ENCODE results near the gene SOS1.

- TF ChIP-seq, protein P1, sequence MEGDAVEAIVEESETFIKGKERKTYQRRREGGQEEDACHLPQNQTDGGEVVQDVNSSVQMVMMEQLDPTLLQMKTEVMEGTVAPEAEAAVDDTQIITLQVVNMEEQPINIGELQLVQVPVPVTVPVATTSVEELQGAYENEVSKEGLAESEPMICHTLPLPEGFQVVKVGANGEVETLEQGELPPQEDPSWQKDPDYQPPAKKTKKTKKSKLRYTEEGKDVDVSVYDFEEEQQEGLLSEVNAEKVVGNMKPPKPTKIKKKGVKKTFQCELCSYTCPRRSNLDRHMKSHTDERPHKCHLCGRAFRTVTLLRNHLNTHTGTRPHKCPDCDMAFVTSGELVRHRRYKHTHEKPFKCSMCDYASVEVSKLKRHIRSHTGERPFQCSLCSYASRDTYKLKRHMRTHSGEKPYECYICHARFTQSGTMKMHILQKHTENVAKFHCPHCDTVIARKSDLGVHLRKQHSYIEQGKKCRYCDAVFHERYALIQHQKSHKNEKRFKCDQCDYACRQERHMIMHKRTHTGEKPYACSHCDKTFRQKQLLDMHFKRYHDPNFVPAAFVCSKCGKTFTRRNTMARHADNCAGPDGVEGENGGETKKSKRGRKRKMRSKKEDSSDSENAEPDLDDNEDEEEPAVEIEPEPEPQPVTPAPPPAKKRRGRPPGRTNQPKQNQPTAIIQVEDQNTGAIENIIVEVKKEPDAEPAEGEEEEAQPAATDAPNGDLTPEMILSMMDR (IDR thresholded peaks at IDR 0.05; ENCODE audit: extremely low read depth in 1 of 2, insufficient read depth in 1 of 2, low read depth in 1 of 2, low read length in 2 of 2), result no peak
- no peak for TF ChIP-seq GATA2 (IDR thresholded peaks at IDR 0.05; ENCODE audit: insufficient read depth, insufficient read length, low read depth, low read length)
- TF ChIP-seq POLR2A (IDR thresholded peaks at IDR 0.05; ENCODE audit: low read depth, low read length), result no peak
- TF ChIP-seq POLR2AphosphoS5 (IDR thresholded peaks at IDR 0.05; ENCODE audit: insufficient read depth, low read depth, low read length), result no peak
- TF ChIP-seq FOS (IDR thresholded peaks at IDR 0.05; ENCODE audit: borderline replicate concordance, insufficient read depth, low read length), result no peak
- TF ChIP-seq, protein P2, sequence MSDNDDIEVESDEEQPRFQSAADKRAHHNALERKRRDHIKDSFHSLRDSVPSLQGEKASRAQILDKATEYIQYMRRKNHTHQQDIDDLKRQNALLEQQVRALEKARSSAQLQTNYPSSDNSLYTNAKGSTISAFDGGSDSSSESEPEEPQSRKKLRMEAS (IDR thresholded peaks at IDR 0.05; ENCODE audit: insufficient read depth, insufficient read length), result no peak
- TF ChIP-seq JUN (IDR thresholded peaks at IDR 0.05; ENCODE audit: borderline replicate concordance, insufficient read depth, insufficient read length, low read depth), result no peak
- TF ChIP-seq EZH2 (IDR thresholded peaks at IDR 0.05; ENCODE audit: borderline replicate concordance, low read depth, low read length, severe bottlenecking), result no peak
Observed at GRCh38 chr2:38959466-38959865, 161.4 kb downstream of the SOS1 start.
